Measurements from ENCODE around the gene DGLUCY.
"Not testable (repeated sequence)": the region's sequence is repeated elsewhere in the genome, so short reads cannot be mapped to it uniquely, and the experiment has no call there.

The DGLUCY gene

DNA sequence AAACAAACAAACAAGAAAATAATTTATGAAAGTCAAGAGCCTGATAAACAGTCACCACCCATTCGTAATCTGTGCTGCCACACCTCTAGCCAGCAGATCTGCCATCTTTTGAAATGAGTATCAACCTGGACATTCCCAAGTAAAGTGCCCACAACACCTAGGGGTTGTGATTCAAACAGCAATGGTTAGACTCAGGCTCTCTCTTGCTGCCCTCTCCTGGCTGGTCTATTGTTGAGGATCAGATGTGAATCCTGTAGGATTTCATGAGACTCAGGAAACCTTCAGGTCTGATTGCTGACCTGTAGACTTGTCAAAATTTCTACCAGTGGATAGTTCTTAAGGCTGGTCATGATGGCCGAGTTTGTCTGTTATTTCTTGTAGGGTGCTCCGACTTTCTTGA, 26.8 kb downstream of the DGLUCY start:
- DNase-seq: no peak

GRCh38 chr14:91142214-91142668, 28.4 kb downstream of the DGLUCY start:
- no peak for DNase-seq

DNA sequence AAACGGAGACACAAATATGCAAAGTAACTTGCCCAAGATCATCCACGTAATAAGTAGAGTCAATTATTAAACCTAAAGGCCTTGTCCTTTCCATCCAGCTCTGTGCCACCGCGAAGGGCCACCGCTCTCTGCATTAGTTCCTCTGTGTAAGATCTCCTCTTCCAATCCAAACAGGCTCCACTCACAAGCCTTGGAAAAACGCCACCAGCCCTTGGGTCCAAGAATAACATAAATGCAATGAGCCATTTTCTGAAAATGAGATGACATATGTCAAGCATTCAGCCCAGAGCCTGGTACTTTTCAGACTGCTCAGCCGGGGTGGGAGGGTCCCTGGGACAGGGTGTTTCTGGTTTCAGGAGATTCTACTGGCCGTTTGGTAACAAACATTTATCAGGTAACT, 30.0 kb downstream of the DGLUCY start:
- DNase-seq: no peak

DNA sequence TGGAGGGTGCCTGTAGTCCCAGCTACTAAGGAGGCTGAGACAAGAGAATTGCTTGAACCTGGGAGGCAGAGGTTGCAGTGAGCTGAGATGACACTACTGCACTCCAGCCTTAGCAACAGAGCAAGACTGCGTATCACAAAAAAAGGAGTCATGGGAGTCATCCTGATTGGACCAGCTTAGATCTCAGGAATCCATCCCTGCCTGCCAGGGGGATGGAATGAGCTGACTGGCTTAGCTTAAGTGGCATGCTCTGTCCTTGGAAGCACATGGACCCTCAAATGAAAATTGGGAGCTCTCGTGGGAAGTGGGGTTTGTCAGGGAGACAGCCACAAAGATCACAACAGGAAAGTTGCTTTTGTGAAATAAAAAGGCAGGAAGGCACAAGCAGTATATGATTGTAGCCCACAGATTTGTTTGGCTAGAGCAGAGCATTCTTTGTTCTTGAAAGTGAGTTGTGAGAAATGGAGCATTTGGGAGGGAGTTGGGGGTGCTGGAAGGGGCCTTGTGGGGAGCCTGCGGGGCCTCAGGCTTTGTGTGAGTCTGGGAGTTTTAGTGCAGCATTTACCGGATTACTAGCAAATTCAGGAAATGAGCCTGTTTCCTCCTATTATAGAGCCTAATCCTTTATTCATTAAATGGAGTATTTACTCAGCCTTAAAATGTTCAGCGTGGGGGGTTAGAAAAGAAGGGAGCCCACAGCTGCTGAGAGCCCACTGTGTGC, 30.7 kb downstream of the DGLUCY start:
- DNase-seq: peak; percentile 31

- DNase-seq: no peak
Measured at GRCh38 chr14:91145391-91146160, 31.7 kb downstream of the DGLUCY start.

DNA sequence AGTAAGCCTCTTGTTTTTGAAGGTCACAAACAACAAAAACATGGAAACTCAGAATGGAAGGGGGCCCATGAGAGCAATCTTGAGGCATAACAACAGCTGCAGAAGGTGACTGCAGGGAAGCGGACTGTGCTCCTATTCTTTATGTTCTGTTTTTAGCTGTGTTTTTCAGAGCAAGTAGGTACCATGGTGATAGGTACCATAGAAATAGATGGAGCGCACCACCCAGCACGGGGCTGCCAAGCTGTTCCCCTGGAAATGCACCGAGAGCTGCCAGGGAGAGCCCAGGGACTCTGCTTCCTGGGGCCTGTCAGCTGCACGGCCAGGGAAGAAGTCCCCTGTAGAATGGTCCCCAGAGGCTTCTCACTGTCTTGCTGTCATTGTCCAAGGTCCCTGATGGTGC, 32.8 kb downstream of the DGLUCY start:
- DNase-seq: no peak

- peak; percentile 97 for DNase-seq
Measured at GRCh38 chr14:91149462-91149861, 35.6 kb downstream of the DGLUCY start.

GRCh38 chr14:91152499-91152898, 38.6 kb downstream of the DGLUCY start:
- DNase-seq: no peak

GRCh38 chr14:91153360-91153759, 39.5 kb downstream of the DGLUCY start:
- DNase-seq: no peak

- DNase-seq: no peak
Measured at GRCh38 chr14:91154851-91155625, 41.2 kb downstream of the DGLUCY start.

DNA sequence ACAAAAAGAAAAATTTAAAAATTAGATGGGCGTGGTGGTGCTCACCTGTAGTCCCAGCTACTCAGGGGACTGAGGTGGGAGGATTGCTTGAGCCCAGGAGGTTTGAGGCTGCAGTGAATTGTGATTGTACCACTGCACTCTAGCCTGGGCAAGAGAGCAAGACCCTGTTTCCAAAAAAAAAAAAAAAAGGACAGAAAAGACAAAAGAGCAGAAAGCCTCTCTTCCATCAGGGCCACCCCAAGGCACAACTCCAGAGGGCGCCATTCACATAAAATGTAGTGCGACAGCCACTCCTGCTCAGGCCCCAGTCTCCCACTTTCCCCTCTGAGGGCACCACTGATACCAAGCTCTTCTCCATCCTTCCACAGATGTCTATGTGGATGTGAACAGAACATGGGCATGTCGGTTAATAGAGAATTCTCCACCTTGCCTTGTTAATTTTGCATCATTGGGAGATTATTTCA, 41.8 kb downstream of the DGLUCY start:
- DNase-seq: no peak

GRCh38 chr14:91156142-91156666, 42.3 kb downstream of the DGLUCY start:
- DNase-seq: not testable (repeated sequence)

- DNase-seq: not testable (repeated sequence)
Measured at GRCh38 chr14:91156877-91157276, 43.0 kb downstream of the DGLUCY start.

- no peak for DNase-seq
Measured at GRCh38 chr14:91158091-91158790, 44.4 kb downstream of the DGLUCY start.

DNA sequence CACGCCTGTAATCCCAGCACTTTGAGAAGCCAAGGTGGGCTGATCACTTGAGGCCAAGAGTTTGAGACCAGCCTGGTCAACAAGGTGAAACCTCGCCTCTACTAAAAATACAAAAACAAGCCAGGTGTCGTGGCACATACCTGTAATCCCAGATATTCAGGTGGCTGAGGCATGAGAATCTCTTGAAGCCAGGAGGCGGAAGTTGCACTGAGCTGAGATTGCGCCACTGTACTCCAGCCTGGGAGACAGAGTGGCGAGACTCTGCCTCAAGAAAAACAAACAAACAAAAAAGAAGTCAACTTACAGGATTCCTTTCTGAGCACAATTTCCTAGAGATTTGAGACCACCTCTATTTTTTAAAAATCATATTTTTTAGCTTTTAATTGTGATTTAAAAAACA, 45.3 kb downstream of the DGLUCY start:
- DNase-seq: no peak

GRCh38 chr14:91159906-91160305, 46.0 kb downstream of the DGLUCY start:
- DNase-seq: no peak

- DNase-seq: no peak
Measured at GRCh38 chr14:91163316-91163715, 49.4 kb downstream of the DGLUCY start.

DNA sequence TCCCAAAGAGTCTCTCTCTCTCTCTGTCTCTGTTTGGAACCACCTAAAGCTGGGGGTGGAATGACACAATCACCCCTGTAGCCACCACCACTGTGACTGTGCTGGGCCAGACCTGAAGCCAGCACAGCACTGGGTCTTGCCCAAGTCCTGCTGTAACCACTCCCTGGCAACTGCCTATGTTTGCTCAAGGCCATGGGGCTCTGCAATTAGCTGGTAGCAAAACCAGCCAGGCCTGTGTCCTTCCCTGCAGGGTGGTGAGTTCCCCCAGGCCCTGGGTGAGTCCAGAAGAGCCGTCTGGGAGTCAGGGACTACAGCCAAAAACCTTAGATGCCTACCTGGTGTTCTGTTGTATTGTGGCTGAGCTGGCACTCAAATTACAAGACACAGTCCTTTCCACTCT, 50.8 kb downstream of the DGLUCY start:
- no peak for DNase-seq

DNA sequence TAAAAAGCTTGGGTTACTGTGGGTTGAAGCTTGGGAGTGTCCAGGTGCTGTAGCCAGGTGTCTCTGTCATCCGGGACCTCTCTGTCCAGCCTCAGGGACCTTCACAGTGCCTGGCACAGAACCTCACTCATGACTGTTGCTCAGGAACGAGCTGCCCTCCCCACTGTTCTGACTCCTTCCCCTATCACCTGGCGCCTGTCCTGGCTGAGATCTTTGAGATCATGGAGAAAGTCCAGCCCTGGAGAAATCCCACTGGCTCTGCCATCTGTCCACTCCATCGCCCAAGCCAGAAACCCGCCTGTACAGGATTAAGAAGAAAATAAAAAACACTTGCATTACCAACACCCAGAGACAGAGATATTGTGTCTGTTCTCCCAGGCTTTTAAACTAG, 53.5 kb downstream of the DGLUCY start:
- no peak for DNase-seq

DNA sequence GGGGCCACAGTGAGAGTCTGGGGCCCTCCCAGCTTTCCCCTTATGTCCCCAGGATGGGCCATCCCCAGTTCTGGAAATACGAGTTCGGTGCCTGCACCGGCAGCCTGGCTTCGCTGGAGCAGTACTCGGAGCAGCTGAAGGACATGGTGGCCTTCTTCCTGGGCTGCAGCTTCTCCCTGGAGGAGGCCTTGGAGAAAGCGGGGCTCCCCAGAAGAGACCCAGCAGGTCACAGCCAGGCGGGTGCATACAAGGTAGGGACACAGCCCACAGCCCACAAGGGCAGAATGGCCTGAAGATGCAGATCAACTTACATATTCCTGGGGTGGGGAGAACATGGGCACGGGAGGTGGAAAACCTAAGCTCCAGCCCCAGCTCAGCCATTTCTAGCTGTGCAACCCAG, 56.1 kb downstream of the DGLUCY start:
- DNase-seq: no peak

- no peak for DNase-seq
Measured at GRCh38 chr14:91170504-91171121, 56.7 kb downstream of the DGLUCY start.

- DNase-seq: no peak
Measured at GRCh38 chr14:91171291-91171690, 57.4 kb downstream of the DGLUCY start.
